HG03159 (cell line): ENCODE results near the gene CPNE9.

Source experiments
- ATAC-seq: cut with Tn5 transposase; IDR thresholded peaks from one replicate; pipeline ENCODE4 v1.9.1; 2021; ENCODE audit warnings: mild to moderate bottlenecking, moderate library complexity; ENCODE audit not compliant: unreplicated experiment

The CPNE9 gene

DNA sequence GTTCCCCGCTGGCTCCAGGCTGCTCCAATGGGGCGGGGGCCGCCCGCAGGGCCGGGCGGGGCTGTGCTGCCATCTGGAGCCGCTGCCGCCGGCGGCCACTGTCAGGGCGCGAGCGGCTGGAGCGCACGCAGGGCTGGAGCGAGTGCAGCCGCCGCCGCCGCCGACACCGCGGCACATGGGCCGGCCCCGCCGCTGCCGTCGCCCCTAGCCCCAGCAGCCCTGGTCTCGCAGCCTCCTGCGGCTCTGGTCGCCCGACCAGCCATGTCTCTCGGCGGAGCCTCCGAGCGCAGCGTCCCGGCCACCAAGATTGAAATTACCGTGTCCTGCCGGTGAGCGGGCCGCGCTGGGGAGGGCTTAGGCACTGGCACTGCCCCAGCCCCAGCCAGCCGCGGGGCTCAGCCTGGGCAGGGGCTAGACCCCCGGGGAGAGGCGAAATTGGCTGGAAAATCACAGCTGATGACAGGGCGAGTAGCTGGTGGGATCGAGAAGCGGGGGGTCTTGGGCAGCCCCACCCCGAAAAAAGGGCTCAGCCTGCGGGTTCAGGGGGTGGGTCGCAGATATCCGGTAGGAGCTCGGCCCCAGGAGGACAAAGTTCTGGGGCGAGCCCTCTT lies at the start of gene CPNE9:
Gene CPNE9, plus strand, starts transcription at position 98 of the 611 bp plus-strand sequence. Its CDS starts 164 bp downstream, at position 262.
- no peak for ATAC-seq

GRCh38 chr3:9659849-9660248 lies 43.8 kb upstream of the CPNE9 start:
- no peak for ATAC-seq

GRCh38 chr3:9660972-9661371 lies 42.7 kb upstream of the CPNE9 start:
- ATAC-seq = no peak

- no peak for ATAC-seq
These were observed 39.4 kb upstream of the CPNE9 start for GRCh38 chr3:9664119-9664751.

GRCh38 chr3:9666704-9667445 lies 36.8 kb upstream of the CPNE9 start:
- ATAC-seq = no peak

GRCh38 chr3:9669277-9669676 lies 34.4 kb upstream of the CPNE9 start:
- ATAC-seq = no peak

GRCh38 chr3:9669720-9670432 lies 33.8 kb upstream of the CPNE9 start:
- ATAC-seq = no peak

DNA sequence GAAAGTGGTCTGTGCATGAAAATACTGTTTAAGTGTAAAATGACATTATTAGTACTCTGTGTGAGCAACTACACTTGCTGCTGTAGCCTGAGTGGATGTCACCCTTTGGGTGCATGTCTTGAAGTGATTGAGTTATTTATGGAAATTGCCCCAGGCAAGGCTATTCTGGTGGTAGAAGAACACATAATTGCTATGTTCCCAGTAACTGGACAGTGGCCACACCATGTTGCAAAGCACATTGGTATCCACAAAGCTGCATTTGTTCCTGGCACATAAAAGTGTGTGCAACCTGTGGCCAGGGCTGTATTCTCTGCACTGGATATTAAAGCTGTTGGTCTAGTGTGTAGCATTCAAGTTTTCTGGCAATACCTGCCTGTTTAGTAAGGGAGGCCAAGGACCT lies 30.6 kb upstream of the CPNE9 start:
- no peak for ATAC-seq

DNA sequence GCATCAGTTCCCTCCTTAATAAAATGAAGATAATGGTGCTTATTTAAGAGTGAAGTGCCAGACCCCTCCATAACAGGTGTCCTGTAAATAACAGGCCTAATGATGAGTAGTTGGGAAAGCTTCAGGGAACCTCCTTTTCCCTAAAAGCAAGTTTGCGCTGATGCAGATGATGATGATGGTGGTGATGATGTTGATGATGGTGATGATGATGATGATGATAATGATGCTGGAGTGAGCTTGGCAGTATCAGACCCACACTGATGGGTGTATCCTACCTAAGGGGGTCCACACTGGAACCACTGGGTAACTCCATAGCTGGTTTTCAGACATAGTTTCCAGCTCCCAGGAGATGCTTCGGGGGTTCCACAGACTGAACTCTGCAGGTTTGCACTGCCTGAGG lies 29.9 kb upstream of the CPNE9 start:
- ATAC-seq = no peak

GRCh38 chr3:9675736-9676290 lies 27.8 kb upstream of the CPNE9 start:
- ATAC-seq = no peak

DNA sequence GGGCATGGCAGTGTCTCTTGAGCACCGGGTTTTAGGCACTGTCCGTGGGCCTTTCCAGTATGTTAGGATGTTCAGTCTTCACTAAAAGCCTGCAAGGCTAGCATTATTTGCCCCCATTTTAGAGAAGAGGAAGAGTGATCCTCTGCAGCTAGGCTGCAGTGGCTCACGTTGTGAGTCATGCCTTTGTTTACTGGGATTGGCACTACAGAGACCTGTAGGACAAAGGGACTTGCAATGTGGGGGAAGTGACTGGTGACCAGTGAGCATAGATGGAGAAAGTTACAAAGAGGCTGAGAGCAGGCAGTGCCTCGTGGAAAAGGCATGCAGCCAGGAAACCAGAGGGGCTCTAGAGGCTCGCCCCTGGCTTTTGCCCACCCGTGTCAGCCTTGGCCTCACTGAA lies 26.8 kb upstream of the CPNE9 start:
- no peak for ATAC-seq

DNA sequence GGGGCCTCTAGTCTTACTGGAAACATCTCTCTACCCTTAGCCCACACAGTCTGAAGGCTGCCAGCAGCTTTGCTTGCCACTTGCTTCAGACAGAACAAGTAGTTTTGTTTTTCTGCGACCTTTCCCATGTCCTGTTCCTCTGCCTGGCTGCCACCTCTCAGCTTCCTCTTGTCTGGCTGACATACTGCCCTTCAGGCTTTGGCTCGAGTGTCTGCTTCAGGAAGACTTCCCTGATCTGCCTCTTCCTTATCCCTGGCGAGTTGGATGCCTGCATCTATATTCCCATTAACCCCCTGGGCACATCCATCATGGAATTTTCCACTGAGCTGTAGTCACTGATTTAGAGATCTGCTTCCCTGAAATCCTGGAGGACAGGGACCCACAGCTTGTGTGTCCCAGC lies 25.1 kb upstream of the CPNE9 start:
- ATAC-seq = no peak

DNA sequence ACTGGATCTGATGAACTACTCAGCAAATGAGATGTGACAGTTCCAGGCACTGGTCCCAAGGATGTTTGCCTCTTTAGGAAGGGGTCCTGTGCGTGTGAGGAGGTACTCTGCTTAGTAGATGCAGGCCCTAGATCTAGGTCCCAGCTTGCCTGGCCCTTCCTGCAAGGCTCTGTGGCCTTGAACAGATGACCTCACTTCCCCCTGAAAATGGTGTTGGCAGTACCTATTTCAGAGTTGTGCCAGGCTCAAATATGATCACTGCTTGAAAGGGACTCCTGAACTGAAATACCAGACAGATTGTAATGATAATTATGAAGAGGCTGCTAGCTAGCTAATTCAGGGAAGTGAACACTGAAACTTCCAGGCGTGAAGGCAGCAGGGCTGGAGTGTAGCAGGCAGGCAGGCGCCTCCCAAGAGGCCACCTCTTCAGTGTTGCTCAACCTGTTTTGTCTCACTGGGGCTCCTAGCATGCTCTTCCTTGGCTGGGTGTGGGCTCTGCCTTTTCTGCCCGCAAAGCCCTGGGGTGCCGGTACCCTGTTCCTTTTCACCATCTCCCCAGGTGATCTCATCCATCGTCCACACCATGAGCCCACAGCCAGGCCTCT lies 24.1 kb upstream of the CPNE9 start:
- ATAC-seq = no peak

- ATAC-seq = no peak
These were observed 22.5 kb upstream of the CPNE9 start for GRCh38 chr3:9681011-9681722.

DNA sequence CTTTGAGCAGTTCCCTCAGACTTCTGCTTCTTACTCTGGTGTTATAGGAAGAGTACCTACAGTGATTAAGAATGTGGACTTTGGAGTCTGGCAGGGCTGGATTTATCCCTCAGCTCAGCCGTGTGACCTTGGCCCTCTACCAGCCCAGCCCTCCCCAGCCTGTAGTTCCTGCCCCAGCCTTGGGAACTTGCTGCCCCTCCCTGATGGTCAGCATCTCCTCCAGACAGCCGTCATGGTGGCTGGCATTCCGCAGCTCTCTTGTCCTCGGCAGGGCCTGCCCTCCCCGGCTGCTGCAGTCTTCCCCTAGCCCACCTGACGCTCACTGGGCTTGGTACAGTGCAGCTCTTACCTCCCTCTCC lies 21.9 kb upstream of the CPNE9 start:
- no peak for ATAC-seq

- no peak for ATAC-seq
These were observed 21.5 kb upstream of the CPNE9 start for GRCh38 chr3:9682096-9682495.

DNA sequence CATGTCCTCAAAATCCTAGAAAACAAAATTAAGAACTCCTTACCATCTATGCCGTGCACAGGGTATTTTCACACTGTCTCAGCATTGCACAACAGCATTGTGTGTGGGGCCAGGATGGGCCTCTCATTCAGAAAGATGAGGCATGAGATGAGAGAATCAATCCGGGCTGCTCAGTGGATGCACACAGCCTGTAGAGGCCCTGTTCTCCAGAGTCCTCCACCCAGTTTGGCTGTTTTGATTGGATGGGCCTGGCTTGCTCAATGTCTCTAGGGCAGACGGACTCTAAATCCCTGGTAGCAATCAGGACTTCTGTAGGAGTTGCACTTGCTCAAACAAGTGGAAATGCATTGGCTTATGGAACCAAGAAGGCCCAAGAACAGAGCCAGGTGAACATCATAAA lies 20.2 kb upstream of the CPNE9 start:
- no peak for ATAC-seq

DNA sequence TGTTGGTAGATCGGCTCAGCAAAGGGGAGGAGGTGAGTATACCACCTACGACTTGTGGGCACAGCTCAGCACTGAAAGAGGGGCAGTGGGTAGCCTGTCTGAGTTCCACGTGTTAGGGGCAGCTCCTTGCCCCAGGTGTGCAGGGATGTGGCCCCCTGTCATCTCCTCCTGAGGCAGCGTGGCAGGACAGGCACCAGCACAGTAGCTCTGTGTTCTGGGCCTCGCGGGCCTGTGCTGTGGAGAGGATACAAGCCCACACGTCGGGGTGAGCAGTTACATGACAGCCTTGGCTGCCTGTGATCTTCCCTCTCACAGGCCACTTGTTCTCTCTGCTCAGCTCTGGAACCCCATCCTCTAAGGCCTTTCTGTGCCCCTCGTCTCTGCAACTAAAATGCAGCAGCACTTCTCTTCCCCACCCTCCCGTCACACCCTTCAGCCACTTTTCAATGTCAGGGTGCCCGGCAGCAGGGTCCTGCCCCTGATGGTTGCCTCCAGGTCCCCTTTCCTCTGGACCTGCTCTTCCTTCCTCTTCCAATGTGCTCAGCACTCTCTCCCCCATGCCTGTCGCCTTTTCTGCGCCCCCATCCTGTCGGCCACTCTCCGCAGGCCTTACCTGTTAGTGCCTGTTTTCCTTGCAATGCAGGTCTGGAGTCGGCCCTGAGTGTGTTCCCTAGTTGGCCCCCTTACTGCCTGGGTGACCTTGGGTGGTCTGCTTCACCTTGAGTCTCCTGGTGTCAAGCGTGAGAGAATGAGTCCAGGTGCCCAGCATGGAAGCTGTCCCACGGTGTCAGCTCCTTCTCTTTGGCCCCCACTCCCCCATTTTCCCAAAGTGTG lies 18.2 kb upstream of the CPNE9 start:
- no peak for ATAC-seq

DNA sequence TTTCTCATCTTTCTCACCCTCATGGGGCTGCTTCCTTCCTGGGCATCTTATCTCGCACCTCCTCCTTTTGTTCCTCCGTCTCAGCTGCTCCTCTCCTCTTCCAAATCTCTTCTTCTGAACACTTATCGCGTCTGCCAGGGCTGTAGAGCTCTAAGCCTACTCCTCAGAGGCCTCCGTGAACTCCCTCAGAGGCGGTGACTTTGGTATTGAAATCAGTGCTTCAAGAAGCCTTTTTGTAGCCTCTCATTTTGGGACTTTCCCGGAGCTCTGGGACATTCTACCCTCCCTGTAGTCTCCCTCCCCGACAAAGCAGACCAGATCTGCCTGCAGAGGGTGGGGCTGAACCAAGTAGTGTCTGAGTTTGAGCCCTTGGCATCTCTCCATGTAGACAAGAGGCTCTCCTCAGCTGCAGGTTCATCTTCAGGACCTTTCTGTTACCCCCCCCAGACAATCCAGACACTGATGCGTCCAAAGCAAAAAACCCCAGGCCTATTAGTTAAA lies 17.5 kb upstream of the CPNE9 start:
- ATAC-seq = no peak
